Gastroesophageal sphincter (tissue), 4 donors: Measurements from ENCODE around the gene CD276. TPM values are rescaled to one million over a fixed set of nuclear protein-coding genes. Genes with fewer than 3 reads are reported as not detected.
A peak's percentile ranks its signal among the peaks of the same experiment; 100 is the strongest.

Source experiments
- ATAC-seq: fragments of 150-250 bp; one replicate; pipeline ENCODE4 v1.9.1; 2016; ENCODE audit warnings: mild to moderate bottlenecking, moderate library complexity
- H3K27ac ChIP-seq, 4 donors: fragments of 200-600 bp; sonication (generic) in 3 of 4; 1 replicate in 3 of 4; 2 replicates in 1 of 4; pipeline ENCODE4 v1.5.1; 2016 to 2019
- H3K27me3 ChIP-seq: fragments of 200-600 bp; sonication (generic); one replicate; pipeline ENCODE4 v1.5.1; 2019
- H3K36me3 ChIP-seq, 2 donors: fragments of 200-600 bp; sonication (generic); one replicate each; pipeline ENCODE4 v1.5.1; 2019; ENCODE audit warnings: control low read depth in 1 of 2
- H3K4me1 ChIP-seq, 3 donors: fragments of 200-600 bp; sonication (generic); 1 replicate in 2 of 3; 2 replicates in 1 of 3; pipeline ENCODE4 v1.5.1; 2016 to 2019; ENCODE audit warnings: control low read depth in 2 of 3
- H3K4me3 ChIP-seq, 2 donors: fragments of 200-600 bp; sonication (generic); one replicate each; pipeline ENCODE4 v1.5.1; 2019; ENCODE audit warnings: mild to moderate bottlenecking in 1 of 2, moderate library complexity in 1 of 2
- H3K9me3 ChIP-seq, 3 donors: fragments of 200-600 bp; sonication (generic); one replicate each; pipeline ENCODE4 v1.5.1; 2017 to 2019; ENCODE audit warnings: control low read depth in 2 of 3
- CTCF ChIP-seq, 4 experiments: fragments of 200-600 bp in 2 of 4; fragments of 450-650 bp in 2 of 4; sonication (generic) in 1 of 4; IDR thresholded peaks; one replicate each; pipeline ENCODE4 v1.5.1; 2017 to 2019; ENCODE audit warnings: antibody characterized with exemption in 4 of 4, mild to moderate bottlenecking in 2 of 4, moderate library complexity in 2 of 4
- EP300 ChIP-seq: sonication (generic); formaldehyde crosslinking; IDR thresholded peaks from one replicate; pipeline ENCODE4 v1.6.1; 2017; ENCODE audit warnings: antibody characterized with exemption, mild to moderate bottlenecking
- POLR2A ChIP-seq, 2 donors: fragments of 450-650 bp; IDR thresholded peaks; one replicate each; pipeline ENCODE4 v1.6.1; 2017; ENCODE audit warnings: antibody characterized with exemption in 2 of 2, mild to moderate bottlenecking in 2 of 2, moderate library complexity in 1 of 2
- POLR2AphosphoS5 ChIP-seq: sonication (generic); formaldehyde crosslinking; IDR thresholded peaks from one replicate; pipeline ENCODE4 v1.6.1; 2017; ENCODE audit warnings: antibody characterized with exemption
- WGBS, 2 donors: methylation state at CpG; one replicate each; pipeline ENCODE4 v1.1.5; 2018; ENCODE audit warnings: low coverage in 1 of 2; 5-methylcytosine and 5-hydroxymethylcytosine counted together
- total RNA-seq, 4 donors: library from RNA; depleted of rRNA; stranded (reverse); fragments of >200 nt; gene quantifications; one replicate each; pipeline ENCODE4 v1.1.0, GENCODE V29; 2016

Gene CD276
- total RNA-seq, 4 donors from 2014 or later: 34.7 to 61.5 (median 48.0) TPM

GRCh38 chr15:73674587-73674986 lies 9.6 kb upstream of the CD276 start:
- peaks cover 35% of the 10 kb centered on the region for H3K27me3 ChIP-seq
- no peak for TF ChIP-seq CTCF (IDR thresholded peaks at IDR 0.05)
- no peak for TF ChIP-seq EP300
- no peak for TF ChIP-seq POLR2A (IDR thresholded peaks at IDR 0.05)
- no peak for TF ChIP-seq POLR2AphosphoS5
- 80 to 89% methylated on average over 1 of the region's 1 CpG for WGBS, 2 donors
- H3K36me3 ChIP-seq: no peaks in the 10 kb centered on the region
- no peaks in the 10 kb centered on the region for H3K9me3 ChIP-seq
- no peak for ATAC-seq
- no peak overlapping the region for H3K4me3 ChIP-seq
- H3K4me1 ChIP-seq: peaks cover 0 to 9% (median 3%) of the 10 kb centered on the region in 3 donors
- no peak overlapping the region for H3K27ac ChIP-seq

DNA sequence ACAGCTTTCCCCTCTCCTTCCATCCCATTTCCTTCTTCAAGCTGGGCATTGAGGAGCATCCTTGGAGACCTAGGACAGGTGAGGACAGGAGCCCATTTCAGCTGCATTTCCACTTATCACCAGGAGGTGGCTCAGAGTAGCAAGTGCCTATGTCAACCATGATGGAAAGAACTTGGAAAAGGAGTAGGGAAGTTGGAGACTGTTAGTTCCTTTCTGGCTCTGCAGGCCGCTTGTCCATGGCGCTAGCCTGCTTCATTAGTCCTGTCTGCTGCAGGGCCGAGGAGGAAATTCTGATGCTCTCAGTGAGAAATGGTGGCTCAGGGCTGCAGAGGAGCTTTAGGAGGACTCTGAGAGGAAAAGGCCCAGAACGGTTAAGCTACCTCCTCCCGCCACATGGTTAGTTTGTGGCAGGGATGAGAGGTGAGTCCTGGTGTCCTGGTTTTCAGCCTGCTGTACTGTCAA lies 7.0 kb upstream of the CD276 start:
- 17 to 21% methylated on average over 2 to 3 of the region's 5 CpGs for WGBS, 2 donors
- ATAC-seq: peak; percentile 83
- no peak for TF ChIP-seq EP300
- peak; percentile 31 for TF ChIP-seq POLR2AphosphoS5
- TF ChIP-seq POLR2A (IDR thresholded peaks at IDR 0.05): no peak
- peak; percentile 70 to 97 (median 93) for TF ChIP-seq CTCF (IDR thresholded peaks at IDR 0.05)

GRCh38 chr15:73677733-73678132 lies 6.5 kb upstream of the CD276 start:
- H3K9me3 ChIP-seq: no peaks in the 10 kb centered on the region
- peaks cover 10% of the 10 kb centered on the region for H3K27me3 ChIP-seq
- no peaks in the 10 kb centered on the region for H3K36me3 ChIP-seq
- 43 to 63% methylated on average over 1 to 2 of the region's 2 CpGs for WGBS, 2 donors
- TF ChIP-seq POLR2A (IDR thresholded peaks at IDR 0.05) (no peak), POLR2AphosphoS5 (no peak), EP300 (no peak), CTCF (IDR thresholded peaks at IDR 0.05) (no peak)
- peaks cover 0 to 9% (median 3%) of the 10 kb centered on the region in 3 donors for H3K4me1 ChIP-seq
- H3K27ac ChIP-seq: peak overlapping the region in 1 of 4 donors; percentile 21
- ATAC-seq: peak; percentile 10
- H3K4me3 ChIP-seq: no peak overlapping the region

More for the DNA sequence above, 7.0 kb upstream of the CD276 start:
- Histone ChIP-seq H3K27me3 (peaks cover 16% of the 10 kb centered on the region), H3K27ac (peak overlapping the region in 1 of 4 donors; percentile 21), H3K9me3 (no peaks in the 10 kb centered on the region), H3K4me1 (peaks cover 0 to 9% (median 3%) of the 10 kb centered on the region in 3 donors), H3K4me3 (no peak overlapping the region), H3K36me3 (no peaks in the 10 kb centered on the region)

GRCh38 chr15:73678498-73678897 lies 5.7 kb upstream of the CD276 start:
- TF ChIP-seq POLR2AphosphoS5: no peak
- no peak for TF ChIP-seq POLR2A (IDR thresholded peaks at IDR 0.05)
- TF ChIP-seq CTCF (IDR thresholded peaks at IDR 0.05): no peak
- no peak for TF ChIP-seq EP300
- Histone ChIP-seq H3K27ac (no peak overlapping the region), H3K9me3 (no peaks in the 10 kb centered on the region), H3K36me3 (no peaks in the 10 kb centered on the region), H3K27me3 (peaks cover 2% of the 10 kb centered on the region), H3K4me3 (no peak overlapping the region), H3K4me1 (peaks cover 0 to 13% (median 3%) of the 10 kb centered on the region in 3 donors)
- 62% methylated on average over 3 of the region's 3 CpGs; no CpG with 5 or more reads in 1 of the 2 donors for WGBS, 2 donors
- no peak for ATAC-seq

DNA sequence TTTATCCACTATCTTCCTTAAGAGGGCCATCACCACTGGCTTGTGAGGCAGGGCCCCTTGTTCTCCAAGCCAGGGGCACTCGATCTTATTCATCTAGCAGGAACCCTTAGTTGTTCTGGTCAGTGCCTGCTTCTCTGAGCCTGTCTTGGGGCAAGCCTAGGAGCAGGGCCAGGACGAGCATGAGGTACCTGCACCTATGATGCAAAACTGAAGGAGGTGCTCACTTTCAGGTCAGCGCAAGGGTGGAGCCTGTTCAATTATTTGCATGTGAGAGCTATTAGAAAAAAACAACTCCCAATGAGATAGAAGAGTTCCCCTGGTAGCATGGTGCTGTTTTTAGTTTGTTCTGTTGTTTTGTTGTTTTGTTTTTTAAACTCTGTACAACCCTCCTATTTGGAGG lies 5.0 kb upstream of the CD276 start:
- WGBS, 2 donors: 81 to 86% methylated on average over 1 to 3 of the region's 3 CpGs
- peaks cover 0 to 19% (median 3%) of the 10 kb centered on the region in 3 donors for H3K4me1 ChIP-seq
- no peak for TF ChIP-seq POLR2AphosphoS5
- TF ChIP-seq EP300: no peak
- TF ChIP-seq POLR2A (IDR thresholded peaks at IDR 0.05): no peak
- no peak for TF ChIP-seq CTCF (IDR thresholded peaks at IDR 0.05)

More for the DNA sequence above, 5.0 kb upstream of the CD276 start:
- Histone ChIP-seq H3K36me3 (no peaks in the 10 kb centered on the region), H3K27ac (no peak overlapping the region), H3K27me3 (no peaks in the 10 kb centered on the region), H3K4me3 (no peak overlapping the region), H3K9me3 (no peaks in the 10 kb centered on the region)
- ATAC-seq: no peak
